Inferior parietal cortex (tissue), 1 donor: ENCODE data around the gene WDR12.
A peak's percentile ranks its signal among the peaks of the same experiment; 100 is the strongest.
"Not testable (repeated sequence)": the region's sequence is repeated elsewhere in the genome, so short reads cannot be mapped to it uniquely, and the experiment has no call there.

Source experiments
- DNase-seq: peaks from one replicate; pipeline ENCODE4 v3.0.0-alpha.2; 2016; ENCODE audit errors: extremely low spot score

Gene WDR12

GRCh38 chr2:202885190-202885589 lies 26.3 kb downstream of the WDR12 start:
- no peak for DNase-seq

- DNase-seq, result no peak
Observed at GRCh38 chr2:202883987-202884675, 27.3 kb downstream of the WDR12 start.

GRCh38 chr2:202881570-202881969 lies 29.9 kb downstream of the WDR12 start:
- DNase-seq, result no peak

GRCh38 chr2:202877699-202878098 lies 33.8 kb downstream of the WDR12 start:
- no peak for DNase-seq

DNA sequence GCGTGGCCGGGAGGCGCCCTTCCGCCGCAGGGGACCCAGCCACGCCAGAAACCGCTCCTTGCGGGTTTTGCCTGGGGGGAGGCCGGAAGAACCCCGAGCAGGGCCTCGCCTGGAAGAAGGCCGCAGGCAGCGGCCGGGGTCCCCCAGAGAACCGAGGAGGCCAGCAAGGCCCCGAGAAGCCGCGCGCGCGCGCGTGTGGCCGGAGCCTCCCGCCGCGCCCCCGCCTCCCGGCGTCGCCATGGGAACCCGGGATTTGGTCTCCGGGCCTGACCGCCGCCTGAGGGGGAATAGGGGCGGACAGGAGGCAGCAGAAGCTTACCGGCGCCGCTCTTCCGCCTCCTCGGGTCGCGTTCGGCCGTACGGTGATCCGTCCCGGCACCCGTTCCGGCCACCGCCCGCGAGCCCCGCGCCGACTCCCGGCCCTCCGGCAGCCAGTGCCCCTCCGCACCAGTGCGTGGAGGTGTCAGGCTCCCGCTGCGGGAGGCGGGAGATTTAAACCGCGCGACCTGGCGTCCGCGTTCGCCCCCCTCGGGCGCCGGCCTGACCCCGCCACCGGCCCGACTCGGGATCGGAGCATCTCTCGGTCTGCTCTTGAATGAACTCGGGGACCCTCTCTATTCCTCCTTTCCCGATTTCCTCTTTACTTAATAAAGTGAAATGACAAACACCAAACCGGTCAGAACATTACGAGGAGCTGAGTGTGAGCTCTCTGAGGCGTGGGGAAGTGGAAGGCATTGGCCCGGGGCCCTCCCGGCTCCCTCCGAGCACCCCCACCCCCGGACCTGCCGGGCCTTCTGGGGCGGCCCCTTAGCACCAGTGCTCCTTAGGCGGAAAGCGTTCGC lies 40.0 kb downstream of the WDR12 start, which contains the start of gene ICA1L:
ICA1L (minus strand) TSS at position 467 of the 842 bp plus-strand sequence. CDS start 42,757 bp downstream, outside the sequence.
- peak; percentile 61 for DNase-seq

- peak; percentile 58 for DNase-seq
Observed at GRCh38 chr2:202870431-202871299, 40.8 kb downstream of the WDR12 start.

- no peak for DNase-seq
Observed at GRCh38 chr2:202861987-202862386, 49.5 kb downstream of the WDR12 start.

DNA sequence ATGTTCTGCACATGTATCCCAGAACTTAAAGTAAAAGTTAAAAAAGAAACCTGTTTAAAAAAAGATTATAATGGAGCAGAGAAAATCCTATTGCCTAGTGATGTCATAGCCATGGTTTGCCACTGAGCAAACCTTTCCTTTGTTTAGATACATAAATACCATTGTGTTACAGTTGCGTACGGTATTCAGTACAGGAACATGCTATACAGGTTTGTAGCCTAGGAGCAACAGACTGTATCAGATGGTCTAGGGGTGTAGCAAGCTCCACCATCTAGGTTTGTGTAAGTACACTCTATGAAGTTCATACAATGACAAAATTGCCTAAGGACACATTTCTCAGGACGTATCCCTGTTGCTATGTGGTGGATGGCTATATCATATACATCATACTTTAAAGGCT lies 52.9 kb downstream of the WDR12 start:
- DNase-seq, result no peak

DNA sequence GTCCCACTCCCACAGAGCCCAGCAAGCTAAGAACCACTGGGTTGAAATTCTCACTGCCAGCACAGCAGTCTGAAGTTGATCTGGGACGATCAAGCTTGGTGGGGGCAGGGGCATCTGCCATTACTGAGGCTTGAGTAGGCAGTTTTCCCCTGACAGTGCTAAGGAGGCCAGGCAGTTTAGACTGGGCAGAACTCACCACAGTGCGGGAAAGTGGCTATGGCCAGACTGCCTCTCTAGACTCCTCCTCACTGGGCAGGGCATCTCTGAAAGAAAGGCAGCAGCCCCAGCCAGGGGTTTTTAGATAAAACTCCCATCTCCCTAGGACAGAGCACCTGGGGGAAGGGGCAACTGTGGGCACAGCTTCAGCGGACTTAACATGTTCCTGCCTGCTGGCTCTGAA lies 62.1 kb downstream of the WDR12 start:
- DNase-seq, result not testable (repeated sequence)

DNA sequence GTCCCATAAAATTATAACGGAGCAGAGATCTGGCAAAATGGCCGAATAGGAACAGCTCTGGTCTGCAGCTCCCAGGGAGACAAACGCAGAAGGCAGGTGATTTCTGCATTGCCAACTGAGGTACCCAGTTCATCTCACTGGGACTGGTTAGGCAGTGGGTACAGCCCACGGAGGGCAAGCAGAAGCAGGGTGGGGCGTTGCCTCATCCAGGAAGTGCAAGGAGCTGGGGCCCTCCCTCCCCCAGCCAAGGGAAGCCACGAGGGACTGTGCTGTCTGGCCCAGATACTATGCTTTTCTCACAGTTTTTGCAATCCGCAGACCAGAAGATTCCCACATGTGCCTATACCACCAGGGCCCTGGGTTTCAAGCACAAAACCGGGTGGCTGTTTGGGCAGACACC lies 62.7 kb downstream of the WDR12 start:
- DNase-seq, result no peak

DNA sequence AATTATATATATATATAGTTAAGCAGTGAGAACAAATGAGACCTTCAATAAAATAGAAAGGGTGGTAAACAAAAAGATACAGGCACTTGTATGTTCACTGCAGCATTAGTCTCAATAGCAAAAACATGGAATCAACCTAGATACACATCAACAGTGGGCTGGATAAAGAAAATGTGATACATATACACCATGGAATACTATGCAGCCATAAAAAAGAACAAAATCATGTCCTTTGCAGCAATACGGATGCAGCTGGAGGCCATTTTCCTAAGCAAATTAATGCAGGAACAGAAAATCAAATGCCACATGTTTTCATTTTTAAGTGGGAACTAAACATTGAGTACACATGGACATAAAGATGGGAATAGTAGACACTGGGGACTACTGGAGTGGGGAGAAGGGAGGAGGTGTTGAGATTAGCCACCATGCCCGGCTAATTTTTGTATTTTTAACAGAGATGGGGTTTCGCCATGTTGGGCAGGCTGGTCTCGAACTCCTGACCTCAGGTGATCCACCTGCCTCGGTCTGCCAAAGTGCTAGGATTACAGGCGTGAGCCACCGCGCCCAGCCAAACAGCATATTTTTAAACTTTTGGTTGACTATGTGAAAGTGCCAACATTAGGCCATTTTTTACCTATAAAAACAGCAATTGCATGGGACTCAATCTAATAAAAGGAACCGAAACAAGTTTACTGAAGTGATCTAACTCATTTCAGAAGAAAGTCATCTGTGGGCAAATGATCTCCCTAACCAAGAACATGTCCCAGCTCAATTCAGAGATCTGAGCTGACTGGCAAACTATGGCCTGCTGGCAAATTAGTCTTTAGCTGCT lies 63.6 kb downstream of the WDR12 start:
- no peak for DNase-seq

- DNase-seq, result no peak
Observed at GRCh38 chr2:202844656-202845055, 66.8 kb downstream of the WDR12 start.

- DNase-seq, result no peak
Observed at GRCh38 chr2:202842690-202843089, 68.8 kb downstream of the WDR12 start.

DNA sequence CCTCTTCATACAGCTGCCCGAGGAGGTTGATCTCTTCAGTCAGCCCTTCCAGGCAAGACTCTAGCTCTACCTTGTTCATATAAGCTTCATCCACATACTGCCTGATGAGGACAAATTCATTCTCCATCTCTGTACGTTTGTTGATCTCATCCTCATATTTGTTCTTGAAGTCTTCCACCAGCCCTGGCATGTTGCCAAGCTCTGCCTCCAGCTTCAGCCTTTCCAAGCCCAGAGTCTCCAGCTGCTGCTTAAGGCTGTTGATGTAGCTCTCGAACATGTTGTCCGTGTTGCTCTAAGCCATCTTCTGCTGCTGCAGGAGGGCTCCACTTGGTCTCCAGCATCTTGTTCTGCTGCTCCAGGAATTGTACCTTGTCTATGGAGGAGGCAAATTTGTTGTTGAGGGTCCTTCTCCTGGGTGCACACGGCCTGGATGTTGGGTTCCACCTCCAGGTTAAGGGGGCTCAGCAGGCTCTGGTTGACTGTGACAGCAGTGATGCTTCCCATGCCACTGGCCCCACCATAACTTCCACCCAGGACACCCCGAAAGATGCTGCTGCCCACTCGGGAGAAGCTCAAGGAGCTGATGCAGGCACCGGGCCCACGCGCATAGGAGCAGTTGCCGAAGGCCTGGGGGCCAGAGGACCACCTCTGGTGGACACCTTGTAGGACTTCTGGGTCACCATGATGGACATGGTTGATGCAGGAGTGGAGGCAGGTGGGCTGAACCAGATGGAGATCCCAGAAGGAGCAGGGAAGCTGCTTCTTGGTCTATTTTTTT lies 70.2 kb downstream of the WDR12 start:
- DNase-seq, result no peak

DNA sequence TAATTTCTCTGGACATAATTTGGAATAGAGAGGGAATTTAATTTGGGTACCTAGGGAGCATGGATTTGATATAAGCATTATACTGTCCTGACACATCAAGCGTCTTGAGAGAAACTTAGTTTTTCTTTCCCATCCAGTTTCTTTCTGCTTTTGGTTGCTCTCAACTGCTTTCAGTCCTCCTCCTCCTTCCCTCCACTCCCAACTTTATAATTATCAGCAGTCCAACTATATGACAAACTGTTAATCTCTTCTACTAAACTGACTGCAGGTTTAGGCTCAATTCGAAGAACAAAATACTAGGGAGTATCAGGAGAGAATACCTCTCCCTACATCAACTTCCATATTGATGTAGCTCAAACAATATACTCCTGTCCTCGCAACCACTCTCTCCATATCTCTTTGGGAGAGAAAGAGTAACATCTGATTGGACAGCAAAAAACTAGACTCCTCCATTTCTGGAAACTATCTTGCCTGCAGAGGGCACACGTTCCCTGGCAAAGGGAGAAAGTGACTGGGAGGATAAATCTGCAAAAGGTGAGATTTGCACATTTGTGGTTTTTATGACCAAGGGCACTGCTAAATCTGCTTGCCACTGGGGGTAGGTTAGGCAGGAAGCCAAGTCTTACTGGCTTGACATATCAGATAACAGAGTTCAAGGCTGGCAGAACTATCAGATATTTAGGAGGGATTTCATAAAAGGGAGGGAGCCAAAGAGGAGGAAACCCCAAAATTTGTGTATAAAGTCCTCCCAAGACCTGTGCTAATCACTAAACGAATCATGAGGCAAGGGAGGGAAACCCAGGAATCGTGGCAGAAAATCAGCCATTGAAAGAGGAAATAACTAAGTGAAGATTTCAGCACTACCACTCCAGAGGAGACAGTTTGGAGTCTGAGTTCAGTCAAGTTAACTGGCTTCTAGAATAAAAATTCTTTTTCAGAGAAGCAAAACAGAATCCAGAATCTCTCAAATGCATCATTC lies 79.9 kb downstream of the WDR12 start:
- peak; percentile 60 for DNase-seq

GRCh38 chr2:202824901-202825300 lies 86.6 kb downstream of the WDR12 start:
- DNase-seq, result no peak
